Measurements from ENCODE around the gene APMAP. TPM values are rescaled to one million over a fixed set of nuclear protein-coding genes. Genes with fewer than 3 reads are reported as not detected.

Gene APMAP
- total and polyA plus RNA-seq, 2 of the 13 experiments (the other 11 are each of a cell fraction or from before 2014, with no cell fraction given) = 168 to 214 TPM

DNA sequence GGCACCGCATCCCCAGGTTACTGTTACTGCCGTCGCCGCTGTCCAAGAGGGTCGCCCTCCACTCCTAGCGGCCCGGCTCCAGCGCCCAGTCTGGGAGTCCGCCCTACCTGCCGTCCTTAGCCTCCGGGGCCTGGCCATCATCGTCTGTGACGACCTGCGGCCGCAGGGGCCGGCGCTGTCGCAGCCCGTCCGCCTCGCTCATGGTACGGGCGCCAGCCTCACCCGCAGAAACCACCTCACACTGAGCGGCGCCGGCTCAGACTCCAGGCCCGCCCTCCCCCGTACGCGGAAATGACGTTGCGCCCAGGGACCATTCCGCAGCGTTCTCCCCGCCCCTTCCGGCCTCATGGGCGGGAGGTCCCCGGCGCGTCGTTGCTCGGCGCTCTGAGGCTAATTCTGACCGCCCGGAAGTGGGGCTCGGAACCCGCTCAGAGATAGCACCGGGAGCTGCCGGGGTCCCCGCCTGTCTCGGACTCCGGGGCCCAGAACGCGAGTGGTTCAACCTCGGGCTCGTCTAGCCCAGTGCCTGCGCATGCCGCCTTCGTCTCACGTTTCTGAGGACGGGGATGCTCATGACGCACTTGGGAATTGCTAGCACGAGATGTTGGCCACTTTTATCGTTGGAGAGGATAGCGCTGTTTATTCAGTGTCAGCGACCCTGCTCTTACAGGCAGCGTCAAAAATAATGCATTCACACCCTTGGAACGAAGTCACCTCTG lies at the start of gene APMAP (continued):
- TF ChIP-seq ARNTL (CRISPR knock-in tag; IDR thresholded peaks at IDR 0.05) (peak; percentile 86), ZNF761 (CRISPR knock-in tag; conservative IDR thresholded peaks at IDR 0.05) (peak; percentile 75), KAT7 (CRISPR knock-in tag; IDR thresholded peaks at IDR 0.05; ENCODE audit: borderline replicate concordance) (peak; percentile 99), IRX3 (CRISPR knock-in tag; IDR thresholded peaks at IDR 0.05; ENCODE audit: borderline replicate concordance, low read depth) (peak; percentile 75; the same call in 1 of the 2 replicates), MIXL1 (CRISPR knock-in tag; IDR thresholded peaks at IDR 0.05) (peak; percentile 91), IKZF4 (CRISPR knock-in tag; IDR thresholded peaks at IDR 0.05; ENCODE audit: borderline replicate concordance, low read depth, not compliant biosample characterization) (peak; percentile 89), ZBTB8A (CRISPR knock-in tag; IDR thresholded peaks at IDR 0.05; ENCODE audit: borderline replicate concordance, low read depth) (peak; percentile 94; the same call in 1 of the 2 replicates), TBP (CRISPR knock-in tag; IDR thresholded peaks at IDR 0.05) (no peak), AGO1 (IDR thresholded peaks at IDR 0.05; ENCODE audit: low read depth, low read length, poor library complexity, severe bottlenecking) (peak; percentile 60), ZNF138 (CRISPR knock-in tag; IDR thresholded peaks at IDR 0.05; ENCODE audit: low read depth) (peak; percentile 89), SIX1 (CRISPR knock-in tag; IDR thresholded peaks at IDR 0.05; ENCODE audit: borderline replicate concordance) (peak; percentile 15; the same call in 1 of the 2 replicates), PHB2 (IDR thresholded peaks at IDR 0.05; ENCODE audit: partially characterized antibody) (no peak), NFATC3 (CRISPR knock-in tag; IDR thresholded peaks at IDR 0.05) (no peak; the same call in 1 of the 2 replicates), RBM39 (IDR thresholded peaks at IDR 0.05; ENCODE audit: low read depth, low read length, poor library complexity, severe bottlenecking) (peak; percentile 85), FOXM1 (CRISPR knock-in tag; IDR thresholded peaks at IDR 0.05) (peak; percentile 32; the same call in 1 of the 2 replicates)
- TF ChIP-seq, protein P1, sequence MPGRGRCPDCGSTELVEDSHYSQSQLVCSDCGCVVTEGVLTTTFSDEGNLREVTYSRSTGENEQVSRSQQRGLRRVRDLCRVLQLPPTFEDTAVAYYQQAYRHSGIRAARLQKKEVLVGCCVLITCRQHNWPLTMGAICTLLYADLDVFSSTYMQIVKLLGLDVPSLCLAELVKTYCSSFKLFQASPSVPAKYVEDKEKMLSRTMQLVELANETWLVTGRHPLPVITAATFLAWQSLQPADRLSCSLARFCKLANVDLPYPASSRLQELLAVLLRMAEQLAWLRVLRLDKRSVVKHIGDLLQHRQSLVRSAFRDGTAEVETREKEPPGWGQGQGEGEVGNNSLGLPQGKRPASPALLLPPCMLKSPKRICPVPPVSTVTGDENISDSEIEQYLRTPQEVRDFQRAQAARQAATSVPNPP (CRISPR knock-in tag; IDR thresholded peaks at IDR 0.05) = peak; percentile 92
- TF ChIP-seq, protein P2, sequence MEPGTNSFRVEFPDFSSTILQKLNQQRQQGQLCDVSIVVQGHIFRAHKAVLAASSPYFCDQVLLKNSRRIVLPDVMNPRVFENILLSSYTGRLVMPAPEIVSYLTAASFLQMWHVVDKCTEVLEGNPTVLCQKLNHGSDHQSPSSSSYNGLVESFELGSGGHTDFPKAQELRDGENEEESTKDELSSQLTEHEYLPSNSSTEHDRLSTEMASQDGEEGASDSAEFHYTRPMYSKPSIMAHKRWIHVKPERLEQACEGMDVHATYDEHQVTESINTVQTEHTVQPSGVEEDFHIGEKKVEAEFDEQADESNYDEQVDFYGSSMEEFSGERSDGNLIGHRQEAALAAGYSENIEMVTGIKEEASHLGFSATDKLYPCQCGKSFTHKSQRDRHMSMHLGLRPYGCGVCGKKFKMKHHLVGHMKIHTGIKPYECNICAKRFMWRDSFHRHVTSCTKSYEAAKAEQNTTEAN (CRISPR knock-in tag; conservative IDR thresholded peaks at IDR 0.05) = peak; percentile 95
- TF ChIP-seq, protein P3, sequence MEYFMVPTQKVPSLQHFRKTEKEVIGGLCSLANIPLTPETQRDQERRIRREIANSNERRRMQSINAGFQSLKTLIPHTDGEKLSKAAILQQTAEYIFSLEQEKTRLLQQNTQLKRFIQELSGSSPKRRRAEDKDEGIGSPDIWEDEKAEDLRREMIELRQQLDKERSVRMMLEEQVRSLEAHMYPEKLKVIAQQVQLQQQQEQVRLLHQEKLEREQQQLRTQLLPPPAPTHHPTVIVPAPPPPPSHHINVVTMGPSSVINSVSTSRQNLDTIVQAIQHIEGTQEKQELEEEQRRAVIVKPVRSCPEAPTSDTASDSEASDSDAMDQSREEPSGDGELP (IDR thresholded peaks at IDR 0.05; ENCODE audit: borderline replicate concordance, low read depth) = peak; percentile 71; the same call in 1 of the 2 replicates
- TF ChIP-seq, protein P4, sequence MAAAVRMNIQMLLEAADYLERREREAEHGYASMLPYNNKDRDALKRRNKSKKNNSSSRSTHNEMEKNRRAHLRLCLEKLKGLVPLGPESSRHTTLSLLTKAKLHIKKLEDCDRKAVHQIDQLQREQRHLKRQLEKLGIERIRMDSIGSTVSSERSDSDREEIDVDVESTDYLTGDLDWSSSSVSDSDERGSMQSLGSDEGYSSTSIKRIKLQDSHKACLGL (CRISPR knock-in tag; IDR thresholded peaks at IDR 0.05) = peak; percentile 96; the same call in 1 of the 2 replicates
- TF ChIP-seq, protein P5, sequence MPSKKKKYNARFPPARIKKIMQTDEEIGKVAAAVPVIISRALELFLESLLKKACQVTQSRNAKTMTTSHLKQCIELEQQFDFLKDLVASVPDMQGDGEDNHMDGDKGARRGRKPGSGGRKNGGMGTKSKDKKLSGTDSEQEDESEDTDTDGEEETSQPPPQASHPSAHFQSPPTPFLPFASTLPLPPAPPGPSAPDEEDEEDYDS (CRISPR knock-in tag; IDR thresholded peaks at IDR 0.05) = peak; percentile 97
- TF ChIP-seq, protein P6, sequence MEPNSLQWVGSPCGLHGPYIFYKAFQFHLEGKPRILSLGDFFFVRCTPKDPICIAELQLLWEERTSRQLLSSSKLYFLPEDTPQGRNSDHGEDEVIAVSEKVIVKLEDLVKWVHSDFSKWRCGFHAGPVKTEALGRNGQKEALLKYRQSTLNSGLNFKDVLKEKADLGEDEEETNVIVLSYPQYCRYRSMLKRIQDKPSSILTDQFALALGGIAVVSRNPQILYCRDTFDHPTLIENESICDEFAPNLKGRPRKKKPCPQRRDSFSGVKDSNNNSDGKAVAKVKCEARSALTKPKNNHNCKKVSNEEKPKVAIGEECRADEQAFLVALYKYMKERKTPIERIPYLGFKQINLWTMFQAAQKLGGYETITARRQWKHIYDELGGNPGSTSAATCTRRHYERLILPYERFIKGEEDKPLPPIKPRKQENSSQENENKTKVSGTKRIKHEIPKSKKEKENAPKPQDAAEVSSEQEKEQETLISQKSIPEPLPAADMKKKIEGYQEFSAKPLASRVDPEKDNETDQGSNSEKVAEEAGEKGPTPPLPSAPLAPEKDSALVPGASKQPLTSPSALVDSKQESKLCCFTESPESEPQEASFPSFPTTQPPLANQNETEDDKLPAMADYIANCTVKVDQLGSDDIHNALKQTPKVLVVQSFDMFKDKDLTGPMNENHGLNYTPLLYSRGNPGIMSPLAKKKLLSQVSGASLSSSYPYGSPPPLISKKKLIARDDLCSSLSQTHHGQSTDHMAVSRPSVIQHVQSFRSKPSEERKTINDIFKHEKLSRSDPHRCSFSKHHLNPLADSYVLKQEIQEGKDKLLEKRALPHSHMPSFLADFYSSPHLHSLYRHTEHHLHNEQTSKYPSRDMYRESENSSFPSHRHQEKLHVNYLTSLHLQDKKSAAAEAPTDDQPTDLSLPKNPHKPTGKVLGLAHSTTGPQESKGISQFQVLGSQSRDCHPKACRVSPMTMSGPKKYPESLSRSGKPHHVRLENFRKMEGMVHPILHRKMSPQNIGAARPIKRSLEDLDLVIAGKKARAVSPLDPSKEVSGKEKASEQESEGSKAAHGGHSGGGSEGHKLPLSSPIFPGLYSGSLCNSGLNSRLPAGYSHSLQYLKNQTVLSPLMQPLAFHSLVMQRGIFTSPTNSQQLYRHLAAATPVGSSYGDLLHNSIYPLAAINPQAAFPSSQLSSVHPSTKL (CRISPR knock-in tag; IDR thresholded peaks at IDR 0.05) = peak; percentile 86

All from HepG2 (cell line).